Chondrocyte (in vitro differentiated cells): ENCODE data around the gene NDUFA13. TPM values are rescaled to one million over a fixed set of nuclear protein-coding genes. Genes with fewer than 3 reads are reported as not detected.

ENCODE experiments used
- DNase-seq: peaks from one replicate; pipeline ENCODE4 v3.0.0; 2021; ENCODE audit warnings: mixed read lengths, low spot score
- H3K27ac Mint-ChIP-seq: one replicate; pipeline ENCODE4 v1.8.0; 2021; ENCODE audit warnings: mild to moderate bottlenecking, moderate library complexity, mixed read lengths; ENCODE audit not compliant: unreplicated experiment
- H3K27me3 Mint-ChIP-seq: 2 replicates; pipeline ENCODE4 v1.8.0; 2021; ENCODE audit warnings: low read depth, mixed read lengths
- H3K36me3 Mint-ChIP-seq: 2 replicates; pipeline ENCODE4 v1.8.0; 2021; ENCODE audit warnings: low read depth, mixed read lengths
- H3K4me1 Mint-ChIP-seq: 2 replicates; pipeline ENCODE4 v1.8.0; 2021; ENCODE audit warnings: low read depth, mild to moderate bottlenecking, mixed read lengths
- H3K4me3 Mint-ChIP-seq: one replicate; pipeline ENCODE4 v1.8.0; 2021; ENCODE audit warnings: mild to moderate bottlenecking, moderate library complexity, mixed read lengths; ENCODE audit not compliant: unreplicated experiment
- H3K9me3 Mint-ChIP-seq: 2 replicates; pipeline ENCODE4 v1.8.0; 2021; ENCODE audit warnings: low read depth, mixed read lengths
- total RNA-seq: library from RNA; stranded (reverse); gene quantifications from 3 replicates; pipeline ENCODE4 v1.2.1, GENCODE V29; 2021
- TF ChIP-seq, protein P1 (sequence below): fragments of 200-600 bp; sonication (generic); IDR thresholded peaks from 2 replicates; pipeline ENCODE4 v1.5.0; 2021; ENCODE audit warnings: antibody characterized with exemption, mild to moderate bottlenecking, moderate library complexity

Gene NDUFA13
- total RNA-seq, 1 donor from 2014 or later, result 313 TPM

GRCh38 chr19:19524053-19524452, 8.0 kb downstream of the NDUFA13 start:
- TF ChIP-seq, protein P1, sequence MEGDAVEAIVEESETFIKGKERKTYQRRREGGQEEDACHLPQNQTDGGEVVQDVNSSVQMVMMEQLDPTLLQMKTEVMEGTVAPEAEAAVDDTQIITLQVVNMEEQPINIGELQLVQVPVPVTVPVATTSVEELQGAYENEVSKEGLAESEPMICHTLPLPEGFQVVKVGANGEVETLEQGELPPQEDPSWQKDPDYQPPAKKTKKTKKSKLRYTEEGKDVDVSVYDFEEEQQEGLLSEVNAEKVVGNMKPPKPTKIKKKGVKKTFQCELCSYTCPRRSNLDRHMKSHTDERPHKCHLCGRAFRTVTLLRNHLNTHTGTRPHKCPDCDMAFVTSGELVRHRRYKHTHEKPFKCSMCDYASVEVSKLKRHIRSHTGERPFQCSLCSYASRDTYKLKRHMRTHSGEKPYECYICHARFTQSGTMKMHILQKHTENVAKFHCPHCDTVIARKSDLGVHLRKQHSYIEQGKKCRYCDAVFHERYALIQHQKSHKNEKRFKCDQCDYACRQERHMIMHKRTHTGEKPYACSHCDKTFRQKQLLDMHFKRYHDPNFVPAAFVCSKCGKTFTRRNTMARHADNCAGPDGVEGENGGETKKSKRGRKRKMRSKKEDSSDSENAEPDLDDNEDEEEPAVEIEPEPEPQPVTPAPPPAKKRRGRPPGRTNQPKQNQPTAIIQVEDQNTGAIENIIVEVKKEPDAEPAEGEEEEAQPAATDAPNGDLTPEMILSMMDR, result no peak
- DNase-seq, result no peak
- no peaks in the 10 kb centered on the region for H3K27me3 Mint-ChIP-seq
- H3K4me1 Mint-ChIP-seq, result peaks cover 3% of the 10 kb centered on the region
- H3K27ac Mint-ChIP-seq, result no peak overlapping the region
- no peaks in the 10 kb centered on the region for H3K9me3 Mint-ChIP-seq
- no peak overlapping the region for H3K4me3 Mint-ChIP-seq
- H3K36me3 Mint-ChIP-seq, result peaks cover 11% of the 10 kb centered on the region

- Mint-ChIP-seq H3K27ac (no peak overlapping the region), H3K9me3 (no peaks in the 10 kb centered on the region), H3K36me3 (peaks cover 3% of the 10 kb centered on the region), H3K27me3 (no peaks in the 10 kb centered on the region), H3K4me3 (no peak overlapping the region), H3K4me1 (peaks cover 18% of the 10 kb centered on the region)
- no peak for DNase-seq
- TF ChIP-seq, protein P1, result no peak
These were observed 9.8 kb downstream of the NDUFA13 start for GRCh38 chr19:19525611-19526380.

DNA sequence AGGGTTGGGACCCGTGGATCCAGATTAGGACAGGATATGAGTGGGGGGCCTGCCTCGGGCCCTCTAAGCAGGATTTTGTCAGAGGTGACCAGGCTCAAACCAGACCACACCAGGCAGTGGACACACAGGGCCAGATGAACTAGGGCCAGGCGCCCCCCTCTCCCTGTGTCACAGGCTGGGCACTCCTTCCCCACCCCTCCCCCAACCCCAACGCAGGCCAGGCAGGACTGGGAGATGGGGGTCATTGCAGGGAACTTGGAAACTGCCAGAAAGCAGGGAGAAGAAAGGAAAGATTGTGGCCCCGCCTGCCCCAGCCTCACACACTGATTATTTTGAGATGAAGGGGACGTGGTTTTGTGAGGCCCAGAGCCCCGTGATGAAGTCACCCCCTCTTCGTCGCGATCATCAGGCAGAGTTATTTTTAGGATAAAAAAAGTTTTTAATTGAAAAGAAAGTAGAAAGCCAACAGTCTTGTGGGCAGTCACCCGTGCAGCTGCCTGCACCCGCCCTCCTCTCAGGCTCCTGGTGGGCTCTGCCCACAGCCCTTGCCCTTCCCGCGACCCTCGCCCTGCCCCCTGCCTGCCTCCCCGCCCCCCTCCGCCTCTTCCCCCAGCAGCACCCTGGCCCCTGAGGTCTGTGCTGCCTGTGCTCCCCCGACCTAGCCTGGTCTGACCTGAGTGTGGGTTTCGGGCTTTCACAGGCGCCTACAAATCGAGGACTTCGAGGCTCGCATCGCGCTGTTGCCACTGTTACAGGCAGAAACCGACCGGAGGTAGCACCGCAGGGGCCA, 10.8 kb downstream of the NDUFA13 start:
- peaks cover 2% of the 10 kb centered on the region for H3K36me3 Mint-ChIP-seq
- DNase-seq, result no peak
- peaks cover 21% of the 10 kb centered on the region for H3K4me1 Mint-ChIP-seq
- no peak overlapping the region for H3K4me3 Mint-ChIP-seq
- no peaks in the 10 kb centered on the region for H3K27me3 Mint-ChIP-seq
- TF ChIP-seq, protein P1, result no peak
- no peak overlapping the region for H3K27ac Mint-ChIP-seq
- H3K9me3 Mint-ChIP-seq, result no peaks in the 10 kb centered on the region

- no peak for DNase-seq
- H3K4me1 Mint-ChIP-seq, result peaks cover 25% of the 10 kb centered on the region
- H3K9me3 Mint-ChIP-seq, result no peaks in the 10 kb centered on the region
- H3K27ac Mint-ChIP-seq, result no peak overlapping the region
- TF ChIP-seq, protein P1, result no peak
- no peak overlapping the region for H3K4me3 Mint-ChIP-seq
- H3K36me3 Mint-ChIP-seq, result peaks cover 2% of the 10 kb centered on the region
- H3K27me3 Mint-ChIP-seq, result no peaks in the 10 kb centered on the region
These were observed 11.3 kb downstream of the NDUFA13 start for GRCh38 chr19:19527371-19527656.

DNA sequence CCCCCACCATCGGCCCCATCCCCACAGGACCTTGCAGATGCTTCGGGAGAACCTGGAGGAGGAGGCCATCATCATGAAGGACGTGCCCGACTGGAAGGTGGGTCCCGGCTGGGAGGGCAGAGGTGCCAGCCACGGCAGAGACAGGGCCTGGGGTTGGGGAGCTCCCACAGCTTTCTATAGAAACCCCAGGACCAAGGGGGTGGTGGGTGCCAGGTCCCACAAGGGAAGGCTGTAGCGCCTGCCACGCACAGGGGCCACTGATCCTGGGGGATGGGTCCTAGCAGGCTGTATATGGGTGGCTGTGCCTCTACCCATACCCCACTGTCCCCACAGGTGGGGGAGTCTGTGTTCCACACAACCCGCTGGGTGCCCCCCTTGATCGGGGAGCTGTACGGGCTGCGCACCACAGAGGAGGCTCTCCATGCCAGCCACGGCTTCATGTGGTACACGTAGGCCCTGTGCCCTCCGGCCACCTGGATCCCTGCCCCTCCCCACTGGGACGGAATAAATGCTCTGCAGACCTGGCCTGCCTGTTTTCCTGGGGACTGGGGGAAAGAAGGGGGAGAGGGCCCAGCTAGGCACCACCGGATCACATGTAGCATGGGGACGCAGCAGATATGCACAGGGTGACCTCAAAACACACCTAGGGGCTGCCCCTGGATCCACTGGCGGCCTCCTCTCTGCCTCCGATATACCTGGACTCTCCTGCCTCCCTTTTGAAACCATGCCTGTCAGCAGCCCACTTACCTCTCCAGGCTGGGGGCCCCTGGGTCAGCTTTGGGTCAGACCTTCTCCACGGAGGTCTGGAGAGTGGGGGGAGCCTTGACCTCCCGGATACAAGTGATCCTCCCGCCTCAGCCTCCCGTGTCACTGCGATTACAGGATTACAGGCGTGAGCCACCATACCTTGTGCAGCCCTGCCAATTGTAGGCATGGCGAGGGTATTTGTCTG, 11.9 kb downstream of the NDUFA13 start:
- no peak for DNase-seq
- Mint-ChIP-seq H3K36me3 (peaks cover 2% of the 10 kb centered on the region), H3K9me3 (no peaks in the 10 kb centered on the region), H3K4me1 (peaks cover 25% of the 10 kb centered on the region), H3K4me3 (no peak overlapping the region), H3K27me3 (no peaks in the 10 kb centered on the region), H3K27ac (peak overlapping the region; percentile 32)
- TF ChIP-seq, protein P1, result no peak
